Measurements from ENCODE around the gene CHST10. TPM values are rescaled to one million over a fixed set of nuclear protein-coding genes. Genes with fewer than 3 reads are reported as not detected.
"Not testable (repeated sequence)": the region's sequence is repeated elsewhere in the genome, so short reads cannot be mapped to it uniquely, and the experiment has no call there.

The CHST10 gene
- total RNA-seq, 1 experiment from 2014 or later: not detected

GRCh38 chr2:100350661-100351185, 66.7 kb downstream of the CHST10 start:
- H3K4me1 Mint-ChIP-seq (ENCODE audit: low read depth, unreplicated experiment): no peaks in the 10 kb centered on the region
- H3K9me3 ChIP-seq: peaks cover 5% of the 10 kb centered on the region
- H3K4me1 ChIP-seq: no peaks in the 10 kb centered on the region
- no peak overlapping the region for H3K27ac Mint-ChIP-seq (ENCODE audit: unreplicated experiment)
- no peaks in the 10 kb centered on the region for H3K27me3 ChIP-seq (replicated peaks; ENCODE audit: control insufficient read depth, insufficient read depth, low read length)
- no peak overlapping the region for H3K4me3 Mint-ChIP-seq (ENCODE audit: unreplicated experiment)
- H3K36me3 ChIP-seq (ENCODE audit: control insufficient read depth, insufficient read depth, low read length): no peaks in the 10 kb centered on the region
- no peak for DNase-seq
- no TSS peak for BruUV-seq (replicated peaks)
- CTCF ChIA-PET: no interaction called here
- POLR2A ChIA-PET: no interaction called here
- peaks cover 2% of the 10 kb centered on the region for H3K27me3 Mint-ChIP-seq (ENCODE audit: insufficient read depth, unreplicated experiment)
- H3K4me3 ChIP-seq (ENCODE audit: low read depth, low read length): no peak overlapping the region
- H3K36me3 Mint-ChIP-seq (ENCODE audit: insufficient read depth, unreplicated experiment): no peaks in the 10 kb centered on the region
- peaks cover 10% of the 10 kb centered on the region for H3K9me3 Mint-ChIP-seq (ENCODE audit: unreplicated experiment)
- TF ChIP-seq CTCF (IDR thresholded peaks at IDR 0.05; ENCODE audit: insufficient read depth in 1 of 2, low read depth in 1 of 2, low read length in 1 of 2, severe bottlenecking in 1 of 2, unreplicated experiment in 1 of 2): no peak
- intact Hi-C loops (cut with micrococcal nuclease; ENCODE audit: unreplicated experiment): no loop called here

- H3K27me3 ChIP-seq (replicated peaks; ENCODE audit: control insufficient read depth, insufficient read depth, low read length); H3K4me1 ChIP-seq; H3K4me3 Mint-ChIP-seq (ENCODE audit: unreplicated experiment); H3K27ac Mint-ChIP-seq (ENCODE audit: unreplicated experiment); POLR2A ChIA-PET; H3K4me3 ChIP-seq (ENCODE audit: low read depth, low read length); intact Hi-C loops (cut with micrococcal nuclease; ENCODE audit: unreplicated experiment); CTCF ChIA-PET; BruUV-seq (replicated peaks); H3K4me1 Mint-ChIP-seq (ENCODE audit: low read depth, unreplicated experiment); H3K27me3 Mint-ChIP-seq (ENCODE audit: insufficient read depth, unreplicated experiment); DNase-seq; H3K36me3 ChIP-seq (ENCODE audit: control insufficient read depth, insufficient read depth, low read length); H3K9me3 ChIP-seq; H3K36me3 Mint-ChIP-seq (ENCODE audit: insufficient read depth, unreplicated experiment): not testable (repeated sequence)
- H3K9me3 Mint-ChIP-seq (ENCODE audit: unreplicated experiment): peaks cover 18% of the 10 kb centered on the region
These were observed 72.3 kb downstream of the CHST10 start for GRCh38 chr2:100345144-100345543.

- no peaks in the 10 kb centered on the region for H3K36me3 Mint-ChIP-seq (ENCODE audit: insufficient read depth, unreplicated experiment)
- CTCF ChIA-PET: no interaction called here
- no peak overlapping the region for H3K27ac Mint-ChIP-seq (ENCODE audit: unreplicated experiment)
These were observed 73.0 kb downstream of the CHST10 start for GRCh38 chr2:100344433-100344832.

GRCh38 chr2:100342466-100342865, 75.0 kb downstream of the CHST10 start:
- intact Hi-C loops (cut with micrococcal nuclease; ENCODE audit: unreplicated experiment); CTCF ChIA-PET: not testable (repeated sequence)

More at GRCh38 chr2:100344433-100344832, 73.0 kb downstream of the CHST10 start:
- peaks cover 2% of the 10 kb centered on the region for H3K27me3 Mint-ChIP-seq (ENCODE audit: insufficient read depth, unreplicated experiment)
- Histone ChIP-seq H3K4me1 (no peaks in the 10 kb centered on the region), H3K9me3 (no peaks in the 10 kb centered on the region), H3K4me3 (ENCODE audit: low read depth, low read length) (no peak overlapping the region), H3K27me3 (replicated peaks; ENCODE audit: control insufficient read depth, insufficient read depth, low read length) (no peaks in the 10 kb centered on the region), H3K36me3 (ENCODE audit: control insufficient read depth, insufficient read depth, low read length) (no peaks in the 10 kb centered on the region)
- POLR2A ChIA-PET: no interaction called here
- TF ChIP-seq CTCF (IDR thresholded peaks at IDR 0.05; ENCODE audit: insufficient read depth in 1 of 2, low read depth in 1 of 2, low read length in 1 of 2, severe bottlenecking in 1 of 2, unreplicated experiment in 1 of 2): no peak
- no TSS peak for BruUV-seq (replicated peaks)
- H3K4me3 Mint-ChIP-seq (ENCODE audit: unreplicated experiment): no peak overlapping the region
- intact Hi-C loops (cut with micrococcal nuclease; ENCODE audit: unreplicated experiment): no loop called here
- peaks cover 18% of the 10 kb centered on the region for H3K9me3 Mint-ChIP-seq (ENCODE audit: unreplicated experiment)
- H3K4me1 Mint-ChIP-seq (ENCODE audit: low read depth, unreplicated experiment): no peaks in the 10 kb centered on the region
- DNase-seq: no peak

More at GRCh38 chr2:100342466-100342865, 75.0 kb downstream of the CHST10 start:
- H3K4me3 Mint-ChIP-seq (ENCODE audit: unreplicated experiment); POLR2A ChIA-PET; H3K4me1 ChIP-seq; H3K27me3 Mint-ChIP-seq (ENCODE audit: insufficient read depth, unreplicated experiment); H3K27me3 ChIP-seq (replicated peaks; ENCODE audit: control insufficient read depth, insufficient read depth, low read length); BruUV-seq (replicated peaks); H3K36me3 ChIP-seq (ENCODE audit: control insufficient read depth, insufficient read depth, low read length); H3K4me1 Mint-ChIP-seq (ENCODE audit: low read depth, unreplicated experiment); H3K4me3 ChIP-seq (ENCODE audit: low read depth, low read length); H3K9me3 ChIP-seq; H3K36me3 Mint-ChIP-seq (ENCODE audit: insufficient read depth, unreplicated experiment); DNase-seq; H3K27ac Mint-ChIP-seq (ENCODE audit: unreplicated experiment): not testable (repeated sequence)
- H3K9me3 Mint-ChIP-seq (ENCODE audit: unreplicated experiment): peaks cover 18% of the 10 kb centered on the region

Other genes with a start within 250 kb of the CHST10 start
- not detected in 2 replicates for gene LONRF2, start 95.2 kb downstream of the CHST10 start, total RNA-seq (2022)
- gene NMS, start 52.8 kb upstream of the CHST10 start, total RNA-seq (2022): not detected in 2 replicates
- gene PDCL3, start 145.3 kb upstream of the CHST10 start, total RNA-seq (2022): 21.1 and 21.3 TPM in 2 replicates